Left lung (tissue), 10 donors: ENCODE data around the gene DYRK4. TPM values are rescaled to one million over a fixed set of nuclear protein-coding genes. Genes with fewer than 3 reads are reported as not detected.

ENCODE experiments used
- ATAC-seq: fragments of 200-7000 bp; cut with Tn5 transposase; one replicate; pipeline ENCODE4 v1.9.1; 2020; ENCODE audit warnings: moderate library complexity
- DNase-seq, 4 donors: peaks; one replicate each; pipeline ENCODE4 v3.0.0-alpha.2; 2013 to 2020
- H3K27ac ChIP-seq, 2 donors: fragments of 200-600 bp; sonication (generic) in 1 of 2; one replicate each; pipeline versions ENCODE4 v1.5.0 to v1.8.0; 2020 to 2021
- H3K27me3 ChIP-seq, 2 donors: fragments of 200-600 bp; sonication (generic) in 1 of 2; one replicate each; pipeline versions ENCODE4 v1.5.0 to v1.8.0; 2020 to 2021
- H3K36me3 ChIP-seq, 2 donors: fragments of 200-600 bp; sonication (generic) in 1 of 2; one replicate each; pipeline versions ENCODE4 v1.5.0 to v1.8.0; 2020 to 2021
- H3K4me1 ChIP-seq, 2 donors: fragments of 200-600 bp; one replicate each; pipeline ENCODE4 v1.8.0; 2021
- H3K4me3 ChIP-seq, 2 donors: fragments of 200-600 bp; sonication (generic) in 1 of 2; one replicate each; pipeline versions ENCODE4 v1.5.0 to v1.8.0; 2020 to 2021; ENCODE audit warnings: mild to moderate bottlenecking in 1 of 2
- H3K9me3 ChIP-seq, 2 donors: fragments of 200-600 bp; sonication (generic) in 1 of 2; one replicate each; pipeline versions ENCODE4 v1.5.0 to v1.8.0; 2020 to 2021
- intact Hi-C, 2 donors: fragments of 100-400 bp; cut with DNase I; formaldehyde crosslinking; loops; one replicate each; pipeline versions ENCODE4 v1.11.2 to v1.14.2; 2022
- polyA plus RNA-seq, 6 donors: library from polyadenylated mRNA; unstranded; fragments of 120-200 nt; gene quantifications; one replicate each; pipeline ENCODE4 v1.2.1, GENCODE V29; 2013; ENCODE audit not compliant: insufficient read length in 6 of 6
- total RNA-seq, 2 donors: library from RNA; stranded (reverse); fragmentation: NEBNext Ultra II Directional; extraction: Animal tissue kit (Norgen Biotek cat#: 25700); gene quantifications; one replicate each; pipeline ENCODE4 v1.2.1, GENCODE V29; 2021
- TF ChIP-seq, protein P1 (sequence below), 2 donors: fragments of 200-600 bp; sonication (generic) in 1 of 2; IDR thresholded peaks; one replicate each; pipeline versions ENCODE4 v1.5.0 to v1.8.0; 2021; ENCODE audit warnings: antibody characterized with exemption in 2 of 2
- donor health status: DM: no; HTN: yes; CAD: no.
- donor health status: DM: no; HTN: no; CAD: no.

Gene DYRK4
- total and polyA plus RNA-seq, 8 donors: 35.0 to 65.4 (median 56.6) TPM

DNA sequence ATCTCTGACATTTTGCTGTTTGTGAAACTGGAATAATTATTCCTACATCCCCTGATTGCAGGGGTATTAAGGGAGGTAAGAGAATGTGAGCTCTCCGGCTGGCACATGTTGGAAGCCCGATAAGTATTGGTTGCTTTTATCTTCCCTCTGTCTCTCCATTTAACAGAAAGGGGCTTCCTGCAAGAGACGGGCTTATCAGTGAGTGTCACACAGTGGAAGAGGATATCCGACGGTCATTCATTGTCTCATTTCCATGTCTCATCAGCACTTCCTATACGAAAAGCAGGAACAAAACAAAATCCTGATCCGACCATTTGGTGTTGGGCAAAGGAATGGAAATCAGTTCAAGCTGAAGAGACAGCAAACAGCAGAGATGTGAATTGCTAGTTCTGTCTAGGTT lies 10.7 kb downstream of the DYRK4 start:
- H3K36me3 ChIP-seq: no peaks in the 10 kb centered on the region
- intact Hi-C loops: no loop called here
- no peak for DNase-seq
- peaks cover 0 to 9% of the 10 kb centered on the region in 2 donors for H3K4me1 ChIP-seq
- no peaks in the 10 kb centered on the region for H3K27me3 ChIP-seq
- ATAC-seq: no peak
- peak overlapping the region in 1 of 2 donors; percentile 61 for H3K27ac ChIP-seq
- TF ChIP-seq, protein P1, sequence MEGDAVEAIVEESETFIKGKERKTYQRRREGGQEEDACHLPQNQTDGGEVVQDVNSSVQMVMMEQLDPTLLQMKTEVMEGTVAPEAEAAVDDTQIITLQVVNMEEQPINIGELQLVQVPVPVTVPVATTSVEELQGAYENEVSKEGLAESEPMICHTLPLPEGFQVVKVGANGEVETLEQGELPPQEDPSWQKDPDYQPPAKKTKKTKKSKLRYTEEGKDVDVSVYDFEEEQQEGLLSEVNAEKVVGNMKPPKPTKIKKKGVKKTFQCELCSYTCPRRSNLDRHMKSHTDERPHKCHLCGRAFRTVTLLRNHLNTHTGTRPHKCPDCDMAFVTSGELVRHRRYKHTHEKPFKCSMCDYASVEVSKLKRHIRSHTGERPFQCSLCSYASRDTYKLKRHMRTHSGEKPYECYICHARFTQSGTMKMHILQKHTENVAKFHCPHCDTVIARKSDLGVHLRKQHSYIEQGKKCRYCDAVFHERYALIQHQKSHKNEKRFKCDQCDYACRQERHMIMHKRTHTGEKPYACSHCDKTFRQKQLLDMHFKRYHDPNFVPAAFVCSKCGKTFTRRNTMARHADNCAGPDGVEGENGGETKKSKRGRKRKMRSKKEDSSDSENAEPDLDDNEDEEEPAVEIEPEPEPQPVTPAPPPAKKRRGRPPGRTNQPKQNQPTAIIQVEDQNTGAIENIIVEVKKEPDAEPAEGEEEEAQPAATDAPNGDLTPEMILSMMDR (IDR thresholded peaks at IDR 0.05): no peak
- H3K4me3 ChIP-seq: no peak overlapping the region
- no peaks in the 10 kb centered on the region for H3K9me3 ChIP-seq

DNA sequence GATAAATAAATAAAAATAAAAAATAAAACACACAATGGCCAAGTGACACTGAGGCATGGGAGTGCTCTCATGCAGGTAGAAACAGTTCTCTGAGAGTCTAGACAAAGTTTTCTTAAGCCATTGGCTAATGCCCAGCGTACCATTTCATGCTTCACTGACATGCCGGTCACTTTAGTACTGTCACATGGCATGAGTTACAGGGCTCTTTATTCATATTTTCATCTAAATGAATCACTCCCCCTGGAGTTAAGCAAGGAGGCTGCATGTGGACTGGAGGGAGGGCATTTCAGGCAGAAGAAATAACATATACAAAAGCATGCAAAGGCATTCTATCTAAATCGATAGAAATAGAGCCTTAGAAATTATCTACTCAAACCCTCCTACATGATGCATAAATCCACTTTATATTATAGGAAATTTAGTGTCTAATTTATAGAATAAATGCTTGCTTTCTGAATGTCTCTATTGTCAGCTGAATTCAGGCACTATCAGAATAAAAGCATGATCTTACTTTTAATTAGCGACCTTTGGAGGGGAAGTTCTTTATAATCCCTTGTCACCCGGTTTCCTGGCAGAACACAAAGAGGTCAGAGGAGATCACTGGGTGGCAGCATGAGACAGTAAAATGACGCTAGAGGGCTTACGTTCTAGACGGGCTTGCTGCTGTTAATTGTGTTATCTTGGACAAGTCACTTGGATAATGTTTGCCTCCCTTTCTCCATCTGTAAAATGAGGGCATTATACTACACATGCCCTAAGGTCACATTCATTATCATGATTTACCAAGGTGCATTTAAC lies 17.5 kb downstream of the DYRK4 start:
- Histone ChIP-seq H3K9me3 (no peaks in the 10 kb centered on the region), H3K4me1 (peaks cover 0 to 12% of the 10 kb centered on the region in 2 donors), H3K4me3 (no peak overlapping the region), H3K27ac (peak overlapping the region in 1 of 2 donors; percentile 48), H3K27me3 (no peaks in the 10 kb centered on the region), H3K36me3 (no peaks in the 10 kb centered on the region)
- TF ChIP-seq, protein P1 (IDR thresholded peaks at IDR 0.05): no peak
- intact Hi-C loops: no loop called here
- DNase-seq (no peak), ATAC-seq (peak; percentile 68)

DNA sequence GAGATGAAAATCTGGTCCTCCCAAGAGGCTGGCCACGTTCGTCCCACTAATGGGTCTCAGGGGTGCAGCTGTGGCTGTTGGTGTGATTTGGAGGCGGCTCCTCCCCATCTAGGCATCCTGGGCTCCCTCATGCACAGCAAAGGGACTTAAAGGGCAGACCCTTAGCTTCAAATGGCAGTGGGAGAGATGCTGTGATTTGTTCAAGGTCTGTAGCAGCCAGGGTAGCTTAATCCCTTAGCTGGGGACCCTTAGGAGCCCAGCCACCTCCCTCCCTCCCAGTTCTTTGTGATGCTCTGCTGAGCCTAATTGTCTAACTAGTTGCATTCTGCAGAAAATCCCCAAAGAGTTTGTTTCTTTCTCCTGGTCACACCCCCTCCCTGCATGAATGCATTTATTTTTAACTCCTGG lies 18.3 kb downstream of the DYRK4 start:
- Histone ChIP-seq H3K9me3 (no peaks in the 10 kb centered on the region), H3K36me3 (no peaks in the 10 kb centered on the region), H3K27me3 (no peaks in the 10 kb centered on the region), H3K4me1 (peaks cover 0 to 12% of the 10 kb centered on the region in 2 donors), H3K27ac (no peak overlapping the region), H3K4me3 (no peak overlapping the region)
- TF ChIP-seq, protein P1 (IDR thresholded peaks at IDR 0.05): no peak
- intact Hi-C loops: no loop called here
- DNase-seq: no peak
- ATAC-seq: no peak

DNA sequence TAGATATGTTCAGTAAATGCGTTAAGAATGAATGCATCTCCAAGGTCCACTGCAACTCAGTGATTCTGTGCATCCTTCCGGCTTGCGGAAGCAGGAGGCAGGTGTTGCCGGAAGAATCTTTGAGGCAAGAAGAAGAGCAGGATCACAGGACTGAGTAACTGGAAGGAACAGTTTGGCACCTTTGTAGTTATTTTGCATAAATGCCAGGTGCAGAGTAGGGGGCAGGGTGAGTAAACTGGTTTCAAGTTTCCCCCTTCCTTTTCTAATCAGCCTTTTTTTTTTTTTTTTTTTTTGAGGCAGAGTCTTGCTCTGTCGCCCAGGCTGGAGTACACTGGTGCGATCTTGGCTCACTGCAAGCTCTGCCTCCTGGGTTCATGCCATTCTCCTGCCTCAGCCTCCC lies 22.3 kb downstream of the DYRK4 start:
- Histone ChIP-seq H3K27me3 (no peaks in the 10 kb centered on the region), H3K4me1 (peaks cover 0 to 9% of the 10 kb centered on the region in 2 donors), H3K36me3 (no peaks in the 10 kb centered on the region), H3K4me3 (no peak overlapping the region), H3K9me3 (no peaks in the 10 kb centered on the region), H3K27ac (no peak overlapping the region)
- intact Hi-C loops: no loop called here
- no peak for DNase-seq
- TF ChIP-seq, protein P1 (IDR thresholded peaks at IDR 0.05): no peak
- ATAC-seq: no peak

DNA sequence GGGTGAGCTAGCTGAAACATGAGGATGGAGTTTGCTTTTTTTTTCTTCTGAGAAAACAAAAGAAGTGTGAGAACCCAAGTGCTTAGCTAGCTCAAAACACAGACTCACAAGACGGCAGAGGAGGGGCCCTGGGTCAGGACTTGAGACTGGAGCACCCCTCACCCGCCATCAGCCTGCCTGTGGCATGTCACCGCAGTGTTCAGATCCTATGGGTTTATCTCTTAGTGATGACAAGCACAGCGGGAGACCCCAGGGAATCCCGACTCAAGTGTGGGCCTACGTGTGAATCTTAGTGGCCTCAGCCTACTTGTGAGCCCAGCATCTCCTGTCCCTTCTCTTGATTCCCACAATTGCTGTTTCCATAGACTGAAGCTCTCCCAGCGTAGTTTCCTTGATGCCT lies 22.9 kb downstream of the DYRK4 start:
- intact Hi-C loops: no loop called here
- peaks cover 0 to 3% of the 10 kb centered on the region in 2 donors for H3K4me1 ChIP-seq
- no peaks in the 10 kb centered on the region for H3K27me3 ChIP-seq
- TF ChIP-seq, protein P1 (IDR thresholded peaks at IDR 0.05): no peak
- DNase-seq (no peak), ATAC-seq (no peak)
- no peak overlapping the region for H3K4me3 ChIP-seq
- H3K27ac ChIP-seq: no peak overlapping the region
- no peaks in the 10 kb centered on the region for H3K9me3 ChIP-seq
- no peaks in the 10 kb centered on the region for H3K36me3 ChIP-seq
